Ishikawa (cell line): ENCODE results near the gene OTULIN.

Experiments
- CEBPB ChIP-seq: IDR thresholded peaks from 2 replicates; pipeline ENCODE4 v1.6.1; 2012
- CREB1 ChIP-seq: IDR thresholded peaks from 2 replicates; pipeline ENCODE4 v1.6.1; 2012; ENCODE audit warnings: low read depth
- EGR1 ChIP-seq: IDR thresholded peaks from 2 replicates; pipeline ENCODE4 v1.6.1; 2012
- EP300 ChIP-seq: IDR thresholded peaks from 2 replicates; pipeline ENCODE4 v1.6.1; 2012; ENCODE audit warnings: borderline replicate concordance
- FOXM1 ChIP-seq: IDR thresholded peaks from 2 replicates; pipeline ENCODE4 v1.6.1; 2012; ENCODE audit warnings: low read depth, borderline replicate concordance
- NFIC ChIP-seq: IDR thresholded peaks from 2 replicates; pipeline ENCODE4 v1.6.1; 2012
- RAD21 ChIP-seq: IDR thresholded peaks from 2 replicates; pipeline ENCODE4 v1.6.1; 2012; ENCODE audit warnings: low read depth
- TAF1 ChIP-seq: IDR thresholded peaks from 2 replicates; pipeline ENCODE4 v1.6.1; 2012; ENCODE audit warnings: low read depth, mild to moderate bottlenecking
- TCF12 ChIP-seq: IDR thresholded peaks from 2 replicates; pipeline ENCODE4 v1.6.1; 2012; ENCODE audit warnings: low read depth
- TEAD4 ChIP-seq: IDR thresholded peaks from 2 replicates; pipeline ENCODE4 v1.6.1; 2012
- YY1 ChIP-seq: IDR thresholded peaks from 2 replicates; pipeline ENCODE4 v1.6.1; 2012; ENCODE audit warnings: low read depth
- ZBTB7A ChIP-seq: IDR thresholded peaks from 2 replicates; pipeline ENCODE4 v1.6.1; 2012; ENCODE audit warnings: low read depth
- TF ChIP-seq, protein P1 (sequence below): IDR thresholded peaks from 2 replicates; pipeline ENCODE4 v1.6.1; 2012; ENCODE audit warnings: low read depth, mild to moderate bottlenecking
- TF ChIP-seq, protein P2 (sequence below): IDR thresholded peaks from 2 replicates; pipeline ENCODE4 v1.6.1; 2012
- TF ChIP-seq, protein P3 (sequence below): IDR thresholded peaks from 2 replicates; pipeline ENCODE4 v1.6.1; 2012

OTULIN gene

DNA sequence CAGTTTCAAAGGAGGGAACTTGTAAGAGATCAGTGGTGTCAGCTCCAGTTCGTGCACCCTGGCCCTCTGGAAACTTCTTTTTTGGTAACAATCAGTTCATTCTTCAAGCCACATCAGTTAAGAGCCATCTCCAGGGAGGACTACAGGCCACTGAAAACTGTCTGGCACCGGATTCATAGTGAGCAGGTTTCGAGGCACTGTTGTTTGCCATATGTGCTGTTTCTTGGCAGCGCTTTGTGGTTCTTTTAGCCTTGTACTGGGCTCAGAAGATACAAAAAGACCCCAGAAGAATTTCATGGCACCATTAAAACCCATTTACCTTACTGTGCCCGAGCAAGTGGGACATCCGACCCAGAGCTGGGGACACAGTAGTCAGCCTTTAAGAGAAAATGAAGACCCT, 68.5 kb downstream of the OTULIN start:
- TF ChIP-seq ZBTB7A (no peak), FOXM1 (no peak), YY1 (no peak), TAF1 (no peak), NFIC (no peak), EP300 (no peak), RAD21 (no peak), TCF12 (no peak), TEAD4 (no peak), EGR1 (no peak), CREB1 (no peak), CEBPB (no peak)
- TF ChIP-seq, protein P1, sequence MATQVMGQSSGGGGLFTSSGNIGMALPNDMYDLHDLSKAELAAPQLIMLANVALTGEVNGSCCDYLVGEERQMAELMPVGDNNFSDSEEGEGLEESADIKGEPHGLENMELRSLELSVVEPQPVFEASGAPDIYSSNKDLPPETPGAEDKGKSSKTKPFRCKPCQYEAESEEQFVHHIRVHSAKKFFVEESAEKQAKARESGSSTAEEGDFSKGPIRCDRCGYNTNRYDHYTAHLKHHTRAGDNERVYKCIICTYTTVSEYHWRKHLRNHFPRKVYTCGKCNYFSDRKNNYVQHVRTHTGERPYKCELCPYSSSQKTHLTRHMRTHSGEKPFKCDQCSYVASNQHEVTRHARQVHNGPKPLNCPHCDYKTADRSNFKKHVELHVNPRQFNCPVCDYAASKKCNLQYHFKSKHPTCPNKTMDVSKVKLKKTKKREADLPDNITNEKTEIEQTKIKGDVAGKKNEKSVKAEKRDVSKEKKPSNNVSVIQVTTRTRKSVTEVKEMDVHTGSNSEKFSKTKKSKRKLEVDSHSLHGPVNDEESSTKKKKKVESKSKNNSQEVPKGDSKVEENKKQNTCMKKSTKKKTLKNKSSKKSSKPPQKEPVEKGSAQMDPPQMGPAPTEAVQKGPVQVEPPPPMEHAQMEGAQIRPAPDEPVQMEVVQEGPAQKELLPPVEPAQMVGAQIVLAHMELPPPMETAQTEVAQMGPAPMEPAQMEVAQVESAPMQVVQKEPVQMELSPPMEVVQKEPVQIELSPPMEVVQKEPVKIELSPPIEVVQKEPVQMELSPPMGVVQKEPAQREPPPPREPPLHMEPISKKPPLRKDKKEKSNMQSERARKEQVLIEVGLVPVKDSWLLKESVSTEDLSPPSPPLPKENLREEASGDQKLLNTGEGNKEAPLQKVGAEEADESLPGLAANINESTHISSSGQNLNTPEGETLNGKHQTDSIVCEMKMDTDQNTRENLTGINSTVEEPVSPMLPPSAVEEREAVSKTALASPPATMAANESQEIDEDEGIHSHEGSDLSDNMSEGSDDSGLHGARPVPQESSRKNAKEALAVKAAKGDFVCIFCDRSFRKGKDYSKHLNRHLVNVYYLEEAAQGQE: no peak
- TF ChIP-seq, protein P2, sequence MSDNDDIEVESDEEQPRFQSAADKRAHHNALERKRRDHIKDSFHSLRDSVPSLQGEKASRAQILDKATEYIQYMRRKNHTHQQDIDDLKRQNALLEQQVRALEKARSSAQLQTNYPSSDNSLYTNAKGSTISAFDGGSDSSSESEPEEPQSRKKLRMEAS: no peak
- TF ChIP-seq, protein P3, sequence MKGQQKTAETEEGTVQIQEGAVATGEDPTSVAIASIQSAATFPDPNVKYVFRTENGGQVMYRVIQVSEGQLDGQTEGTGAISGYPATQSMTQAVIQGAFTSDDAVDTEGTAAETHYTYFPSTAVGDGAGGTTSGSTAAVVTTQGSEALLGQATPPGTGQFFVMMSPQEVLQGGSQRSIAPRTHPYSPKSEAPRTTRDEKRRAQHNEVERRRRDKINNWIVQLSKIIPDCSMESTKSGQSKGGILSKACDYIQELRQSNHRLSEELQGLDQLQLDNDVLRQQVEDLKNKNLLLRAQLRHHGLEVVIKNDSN: no peak

DNA sequence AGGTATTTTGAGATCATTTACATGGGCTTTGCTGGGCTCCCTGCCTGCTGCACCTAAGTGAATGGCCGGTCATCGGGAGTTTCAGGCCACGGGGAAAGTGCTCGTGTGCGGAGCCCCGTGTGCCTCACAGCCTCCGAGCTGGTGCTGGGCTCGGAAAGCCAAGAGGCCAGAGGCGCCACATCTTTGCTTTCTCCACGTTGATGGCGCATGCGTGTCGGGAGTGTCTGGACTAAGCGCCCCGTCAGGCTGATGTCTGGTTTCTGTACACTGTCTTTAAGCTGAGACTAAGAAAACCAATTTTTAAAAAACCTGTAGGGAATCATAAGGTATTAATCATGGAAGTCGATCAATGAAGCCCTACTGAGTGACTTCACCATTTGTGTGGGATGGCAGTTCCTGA, 69.1 kb downstream of the OTULIN start:
- TF ChIP-seq TAF1 (no peak), TEAD4 (no peak), TCF12 (no peak), YY1 (no peak), ZBTB7A (no peak), NFIC (no peak), EGR1 (no peak), RAD21 (no peak), FOXM1 (no peak), CREB1 (no peak), EP300 (no peak), CEBPB (no peak)
- TF ChIP-seq, protein P3: no peak
- TF ChIP-seq, protein P1: no peak
- TF ChIP-seq, protein P2: no peak

DNA sequence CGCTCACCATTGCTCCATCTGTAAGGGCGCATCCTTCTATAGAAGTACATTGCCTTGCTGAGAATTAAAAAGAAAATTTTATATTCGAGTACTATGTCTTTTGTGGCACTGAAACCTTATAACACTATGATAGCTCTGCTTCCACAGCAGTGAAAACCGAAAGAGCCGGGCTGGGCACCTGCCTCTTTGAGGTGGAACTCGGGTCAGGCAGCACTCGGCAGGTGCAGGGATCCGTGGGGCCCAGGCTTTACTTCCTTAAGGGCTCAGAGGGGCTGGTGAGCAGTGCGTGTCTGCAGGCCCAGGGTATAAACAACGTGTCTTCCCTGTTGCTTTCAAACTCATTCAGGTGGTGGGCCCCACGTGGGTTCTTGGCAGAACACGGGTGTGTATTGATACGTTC, 69.9 kb downstream of the OTULIN start:
- TF ChIP-seq EGR1: no peak
- no peak for TF ChIP-seq TCF12
- TF ChIP-seq FOXM1: no peak
- TF ChIP-seq TAF1: no peak
- no peak for TF ChIP-seq NFIC
- TF ChIP-seq, protein P3: no peak
- no peak for TF ChIP-seq EP300
- no peak for TF ChIP-seq CREB1
- TF ChIP-seq YY1: no peak
- TF ChIP-seq, protein P1: no peak
- TF ChIP-seq, protein P2: no peak
- TF ChIP-seq ZBTB7A: no peak
- TF ChIP-seq RAD21: no peak
- no peak for TF ChIP-seq TEAD4
- no peak for TF ChIP-seq CEBPB
